GM23248 (cell line): ENCODE results near the gene COPZ2. TPM values are rescaled to one million over a fixed set of nuclear protein-coding genes. Genes with fewer than 3 reads are reported as not detected.

Source experiments
- DNase-seq: peaks from one replicate; pipeline ENCODE4 v3.0.0-alpha.2; 2015
- H2AFZ ChIP-seq: fragments of 200-600 bp; sonication (generic); 2 replicates; pipeline ENCODE4 v1.6.1; 2016; ENCODE audit warnings: antibody characterized with exemption
- H3F3A ChIP-seq: fragments of 200-600 bp; sonication (generic); 2 replicates; pipeline ENCODE4 v1.6.1; 2016; ENCODE audit warnings: mild to moderate bottlenecking, antibody characterized with exemption, mixed run types; ENCODE audit not compliant: insufficient read depth
- H3K27ac ChIP-seq: fragments of 200-600 bp; sonication (generic); 2 replicates; pipeline ENCODE4 v1.5.1; 2016; ENCODE audit warnings: mild to moderate bottlenecking
- H3K27me3 ChIP-seq: fragments of 200-600 bp; sonication (generic); replicated peaks from 2 replicates; pipeline ENCODE4 v1.6.1; 2016; ENCODE audit warnings: mild to moderate bottlenecking; ENCODE audit not compliant: insufficient read depth
- H3K36me3 ChIP-seq: fragments of 200-600 bp; sonication (generic); 2 replicates; pipeline ENCODE4 v1.6.1; 2016; ENCODE audit warnings: low read depth, mild to moderate bottlenecking
- H3K4me1 ChIP-seq: fragments of 200-600 bp; sonication (generic); 2 replicates; pipeline ENCODE4 v1.6.1; 2016; ENCODE audit warnings: mild to moderate bottlenecking; ENCODE audit not compliant: insufficient read depth
- H3K4me2 ChIP-seq: fragments of 200-600 bp; sonication (generic); one replicate; pipeline ENCODE4 v1.6.1; 2016; ENCODE audit warnings: mild to moderate bottlenecking; ENCODE audit not compliant: unreplicated experiment
- H3K4me3 ChIP-seq: fragments of 200-600 bp; sonication (generic); 2 replicates; pipeline ENCODE4 v1.5.1; 2016; ENCODE audit warnings: mild to moderate bottlenecking
- H3K79me2 ChIP-seq: fragments of 200-600 bp; sonication (generic); 2 replicates; pipeline ENCODE4 v1.6.1; 2016; ENCODE audit warnings: mild to moderate bottlenecking; ENCODE audit not compliant: insufficient read depth
- H3K9ac ChIP-seq: fragments of 200-600 bp; sonication (generic); 2 replicates; pipeline ENCODE4 v1.6.1; 2016; ENCODE audit warnings: mild to moderate bottlenecking
- H3K9me2 ChIP-seq: fragments of 200-600 bp; sonication (generic); 2 replicates; pipeline ENCODE4 v1.6.1; 2016; ENCODE audit warnings: mixed run types, mild to moderate bottlenecking, moderate library complexity; ENCODE audit not compliant: insufficient read depth
- H3K9me3 ChIP-seq: fragments of 200-600 bp; sonication (generic); one replicate; pipeline ENCODE4 v1.6.1; 2017; ENCODE audit warnings: low read depth
- H4K20me1 ChIP-seq: fragments of 200-600 bp; sonication (generic); 2 replicates; pipeline ENCODE4 v1.6.0; 2016; ENCODE audit not compliant: insufficient read depth
- EZH2 ChIP-seq: fragments of 200-600 bp; sonication (generic); IDR thresholded peaks from 2 replicates; pipeline ENCODE4 v1.6.1; 2018; ENCODE audit warnings: antibody characterized with exemption, mild to moderate bottlenecking; ENCODE audit not compliant: insufficient read depth, poor library complexity, severe bottlenecking
- EZH2phosphoT487 ChIP-seq: fragments of 200-600 bp; sonication (generic); IDR thresholded peaks from 2 replicates; pipeline ENCODE4 v1.6.1; 2018; ENCODE audit warnings: antibody characterized with exemption, moderate library complexity, mild to moderate bottlenecking, low read depth; ENCODE audit not compliant: insufficient read depth
- WGBS, 2 experiments: methylation state at CpG; one replicate each; pipeline ENCODE4 v1.1.6; 2015 to 2017; ENCODE audit warnings: low lambda C conversion rate in 2 of 2, low coverage in 1 of 2; ENCODE audit errors: missing lambda C conversion rate in 2 of 2; 5-methylcytosine and 5-hydroxymethylcytosine counted together
- in situ Hi-C: fragments of 300-500 bp; cut with MboI; formaldehyde crosslinking; loops from 2 replicates; pipeline ENCODE4 v1.15.0; 2020
- polyA plus RNA-seq: library from polyadenylated mRNA; unstranded; fragments of >200 nt; fragmentation: Nextera tagmentation; extraction: Ambion mirVana; gene quantifications from 2 replicates; pipeline ENCODE4 v1.2.1, GENCODE V29; 2016
- total RNA-seq: library from RNA; depleted of rRNA; stranded (reverse); fragments of >200 nt; shearing (Covaris generic); gene quantifications from 2 replicates; pipeline ENCODE4 v1.2.3, GENCODE V29; 2014

The COPZ2 gene
- total and polyA plus RNA-seq, 2 experiments from 2014 or later, result 148 to 399 TPM

DNA sequence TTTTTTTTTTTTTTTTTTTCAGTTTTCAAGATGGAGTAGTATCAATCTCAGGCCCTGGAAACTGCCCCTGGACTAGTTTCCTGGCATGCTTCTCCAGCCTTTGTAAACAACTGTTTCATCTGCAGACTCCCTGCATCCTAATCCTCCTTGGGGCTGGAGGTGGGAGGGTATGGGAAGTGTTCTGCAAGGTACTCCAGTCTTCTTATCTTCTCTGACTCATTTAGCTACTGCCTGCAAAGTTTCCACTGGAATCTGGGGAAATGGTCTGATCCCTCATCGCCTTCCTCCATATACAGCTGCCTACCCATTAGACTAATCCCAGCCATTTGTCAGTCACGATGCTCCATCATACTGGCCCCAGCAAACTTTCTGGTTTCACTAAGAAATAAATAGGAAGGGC is 21.5 kb downstream of the COPZ2 start:
- Histone ChIP-seq H2AFZ (no peak overlapping the region), H3K4me2 (no peak overlapping the region), H3K9ac (no peak overlapping the region), H3K27ac (no peak overlapping the region), H3K9me3 (no peaks in the 10 kb centered on the region), H3F3A (no peaks in the 10 kb centered on the region), H3K27me3 (no peaks in the 10 kb centered on the region), H3K4me1 (peaks cover 5% of the 10 kb centered on the region; the same call in 1 of the 2 replicates), H3K79me2 (no peaks in the 10 kb centered on the region), H3K4me3 (no peak overlapping the region), H3K36me3 (no peaks in the 10 kb centered on the region), H3K9me2 (no peaks in the 10 kb centered on the region), H4K20me1 (no peaks in the 10 kb centered on the region)
- in situ Hi-C loops, result loop anchor here (5.0 kb wide), 1 partner anchor 39 kb away; no protein-coding TSS in a partner anchor
- TF ChIP-seq EZH2phosphoT487 (no peak), EZH2 (no peak)
- WGBS, 2 experiments, result 72 to 83% methylated on average over 2 of the region's 2 CpGs
- DNase-seq, result peak; percentile 39

DNA sequence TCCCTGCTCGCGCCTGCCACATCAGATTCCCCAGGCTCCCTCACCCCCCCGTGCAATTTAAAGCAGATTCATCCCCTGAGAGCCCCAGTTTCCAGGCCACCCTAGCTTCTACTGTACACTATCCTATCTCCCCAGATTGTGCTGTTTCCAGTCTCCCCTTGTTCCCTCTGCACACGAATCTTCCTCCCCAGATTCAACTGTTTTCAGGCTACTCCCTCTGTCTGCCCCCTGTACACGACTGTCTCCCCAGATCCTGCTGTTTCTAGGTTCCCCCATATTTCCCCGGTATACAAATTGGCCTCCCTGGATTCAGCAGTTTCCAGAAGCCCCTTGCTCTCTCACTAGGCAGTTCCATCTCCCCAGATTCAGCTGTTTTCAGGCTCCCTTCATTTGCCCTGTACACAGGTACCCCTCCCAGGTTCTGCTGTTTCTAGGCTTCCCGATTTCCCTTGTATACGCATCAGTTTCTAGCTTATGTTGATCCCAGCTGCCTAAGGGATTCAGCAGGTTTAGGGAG is 22.9 kb downstream of the COPZ2 start:
- TF ChIP-seq EZH2 (no peak), EZH2phosphoT487 (no peak)
- H3K27me3 ChIP-seq, result no peaks in the 10 kb centered on the region
- no peak overlapping the region for H3K4me2 ChIP-seq
- no peaks in the 10 kb centered on the region for H3K36me3 ChIP-seq
- in situ Hi-C loops, result loop anchor here (5.0 kb wide), 1 partner anchor 37 kb away; no protein-coding TSS in a partner anchor
- H4K20me1 ChIP-seq, result no peaks in the 10 kb centered on the region
- H3K9me2 ChIP-seq, result no peaks in the 10 kb centered on the region
- no peak overlapping the region for H3K4me3 ChIP-seq
- WGBS, 2 experiments, result 82 to 85% methylated on average over 8 of the region's 8 CpGs
- peaks cover 5% of the 10 kb centered on the region; the same call in 1 of the 2 replicates for H3K4me1 ChIP-seq
- DNase-seq, result no peak
- H3K9me3 ChIP-seq, result no peaks in the 10 kb centered on the region
- H3K9ac ChIP-seq, result no peak overlapping the region
- no peak overlapping the region for H3K27ac ChIP-seq
- H3K79me2 ChIP-seq, result no peaks in the 10 kb centered on the region
- H2AFZ ChIP-seq, result no peak overlapping the region
- H3F3A ChIP-seq, result no peaks in the 10 kb centered on the region

DNA sequence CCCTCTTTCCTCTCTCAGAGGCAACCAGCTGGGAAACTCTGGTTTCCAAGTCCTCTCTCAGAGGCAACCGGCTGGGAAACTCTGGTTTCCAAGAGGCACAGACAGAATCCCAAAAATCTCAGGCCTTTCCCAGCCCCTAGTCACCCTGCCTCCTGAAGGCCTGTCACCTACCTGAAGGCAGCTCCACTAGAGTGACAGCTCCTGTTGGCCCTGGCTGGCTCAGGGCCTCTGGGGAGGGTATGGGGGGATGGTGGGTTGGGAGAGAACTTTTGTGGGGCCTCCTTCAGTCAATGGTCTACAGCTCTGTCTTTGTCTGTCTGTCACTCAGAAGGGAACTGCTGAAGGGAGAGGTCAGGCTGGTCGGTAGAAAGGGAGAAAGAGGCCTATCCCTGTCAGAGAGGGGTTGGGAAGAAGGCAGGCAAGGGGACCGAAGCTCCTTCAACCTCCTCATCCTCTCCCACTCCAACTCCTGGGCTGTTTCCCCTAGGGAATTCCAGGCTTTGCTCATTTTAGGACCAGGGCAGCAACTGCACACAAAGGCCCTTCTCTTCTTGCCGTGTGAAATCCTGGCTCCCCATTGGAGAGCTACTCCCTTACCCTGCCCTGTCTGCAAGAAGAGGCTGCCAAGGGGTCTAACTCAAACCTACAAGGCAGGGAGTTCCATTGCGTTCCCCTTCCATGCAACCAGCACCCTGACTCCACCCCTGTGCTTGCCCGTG is 23.6 kb downstream of the COPZ2 start:
- Histone ChIP-seq H3K4me2 (no peak overlapping the region), H3K27ac (no peak overlapping the region), H3K27me3 (no peaks in the 10 kb centered on the region), H3K9me2 (no peaks in the 10 kb centered on the region), H2AFZ (no peak overlapping the region), H3K4me3 (no peak overlapping the region), H3K36me3 (no peaks in the 10 kb centered on the region), H3K9ac (no peak overlapping the region), H3F3A (no peaks in the 10 kb centered on the region), H3K4me1 (peaks cover 5% of the 10 kb centered on the region; the same call in 1 of the 2 replicates), H4K20me1 (no peaks in the 10 kb centered on the region), H3K79me2 (no peaks in the 10 kb centered on the region), H3K9me3 (no peaks in the 10 kb centered on the region)
- in situ Hi-C loops, result no loop called here
- DNase-seq, result no peak
- no peak for TF ChIP-seq EZH2
- no peak for TF ChIP-seq EZH2phosphoT487
- 96 to 97% methylated on average over 6 of the region's 6 CpGs for WGBS, 2 experiments

DNA sequence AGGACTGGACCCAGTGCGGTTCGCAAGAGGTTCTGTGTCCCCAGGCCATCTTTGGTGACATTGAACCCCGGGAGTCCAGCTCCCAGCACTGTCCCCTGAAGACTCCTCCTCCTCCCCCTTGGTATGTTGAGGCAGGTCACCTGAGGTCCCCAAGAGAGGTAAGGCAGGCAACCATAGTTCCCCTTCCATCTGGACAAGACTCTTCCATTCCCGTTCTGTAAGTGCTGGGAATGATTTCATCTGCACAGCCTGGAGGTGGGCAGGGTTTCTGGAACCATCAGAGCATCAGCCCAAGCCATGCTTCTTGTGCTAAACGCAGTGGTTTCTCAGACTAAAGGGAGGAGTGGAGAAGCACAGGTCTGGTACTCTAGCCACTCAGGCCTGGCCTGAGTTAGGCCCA is 24.9 kb downstream of the COPZ2 start:
- Histone ChIP-seq H3K79me2 (no peaks in the 10 kb centered on the region), H3F3A (no peaks in the 10 kb centered on the region), H4K20me1 (no peaks in the 10 kb centered on the region), H3K4me2 (peak overlapping the region; percentile 88), H3K27ac (no peak overlapping the region), H3K9me2 (no peaks in the 10 kb centered on the region), H3K4me1 (peaks cover 5% of the 10 kb centered on the region; the same call in 1 of the 2 replicates), H3K36me3 (no peaks in the 10 kb centered on the region), H3K9ac (no peak overlapping the region), H3K9me3 (no peaks in the 10 kb centered on the region), H3K4me3 (no peak overlapping the region), H2AFZ (no peak overlapping the region), H3K27me3 (no peaks in the 10 kb centered on the region)
- in situ Hi-C loops, result no loop called here
- TF ChIP-seq EZH2phosphoT487 (no peak), EZH2 (no peak)
- WGBS, 2 experiments, result 26 to 34% methylated on average over 5 of the region's 5 CpGs
- peak; percentile 25 for DNase-seq
